CD4-positive, alpha-beta T cell (primary cell): ENCODE measurements around the gene IQSEC1. TPM values are rescaled to one million over a fixed set of nuclear protein-coding genes. Genes with fewer than 3 reads are reported as not detected.

ENCODE experiments used
- ATAC-seq: fragments of 200-7000 bp; cut with Tn5 transposase; one replicate; pipeline ENCODE4 v1.10.0; 2022; ENCODE audit warnings: mild to moderate bottlenecking; ENCODE audit not compliant: poor library complexity
- CTCF ChIA-PET: fragments of 350-600 bp; sonication (Branson Sonifier 250); formaldehyde crosslinking; loops from one replicate; lab custom pipeline; 2021; ENCODE audit warnings: antibody characterized with exemption, inconsistent platforms; lab: Charles Lee
- POLR2A ChIA-PET: fragments of 350-600 bp; sonication (Branson Sonifier 250); formaldehyde crosslinking; loops from one replicate; lab custom pipeline; 2021; ENCODE audit warnings: antibody characterized with exemption, inconsistent platforms; lab: Charles Lee
- DNase-seq, 14 experiments: peaks; one replicate each; pipeline ENCODE4 v3.0.0-alpha.2; 2013 to 2020; ENCODE audit warnings: mixed read lengths in 2 of 14
- H3K27ac ChIP-seq, 2 donors: one replicate each; pipeline versions ENCODE4 v1.5.1 to v1.7.0; 2013; ENCODE audit warnings: low read length in 2 of 2, low read depth in 1 of 2, mild to moderate bottlenecking in 1 of 2
- H3K27me3 ChIP-seq, 2 experiments: 1 replicate in 1 of 2; 2 replicates in 1 of 2; pipeline versions ENCODE4 v1.6.1 to v1.7.0; 2013; ENCODE audit warnings: low read length in 2 of 2, control low read depth in 1 of 2, mild to moderate bottlenecking in 1 of 2, moderate library complexity in 1 of 2; ENCODE audit not compliant: insufficient read depth in 2 of 2, control insufficient read depth in 1 of 2
- H3K36me3 ChIP-seq: one replicate; pipeline ENCODE4 v1.6.1; 2013; ENCODE audit warnings: low read length, control low read depth; ENCODE audit not compliant: insufficient read depth
- H3K4me1 ChIP-seq: one replicate; pipeline ENCODE4 v1.6.1; 2013; ENCODE audit warnings: low read length, control low read depth; ENCODE audit not compliant: insufficient read depth
- H3K4me3 ChIP-seq: one replicate; pipeline ENCODE4 v1.5.1; 2013; ENCODE audit warnings: mild to moderate bottlenecking, low read length, moderate library complexity
- H3K9me3 ChIP-seq, 2 experiments: 1 replicate in 1 of 2; 2 replicates in 1 of 2; pipeline versions ENCODE4 v1.6.1 to v1.7.0; 2013; ENCODE audit warnings: low read length in 2 of 2, mild to moderate bottlenecking in 2 of 2, control low read depth in 1 of 2, moderate library complexity in 1 of 2; ENCODE audit not compliant: control insufficient read depth in 1 of 2, insufficient read depth in 1 of 2
- H3K27ac Mint-ChIP-seq: one replicate; pipeline ENCODE4 v1.8.0; 2020; ENCODE audit warnings: mixed read lengths
- H3K27me3 Mint-ChIP-seq: one replicate; pipeline ENCODE4 v1.8.0; 2021; ENCODE audit warnings: mixed read lengths
- H3K36me3 Mint-ChIP-seq: one replicate; pipeline ENCODE4 v1.8.0; 2021; ENCODE audit warnings: low read depth, mixed read lengths
- H3K4me1 Mint-ChIP-seq: one replicate; pipeline ENCODE4 v1.8.0; 2021; ENCODE audit warnings: low read depth, mixed read lengths
- H3K4me3 Mint-ChIP-seq: one replicate; pipeline ENCODE4 v1.8.0; 2020; ENCODE audit warnings: mild to moderate bottlenecking, mixed read lengths
- H3K9me3 Mint-ChIP-seq: one replicate; pipeline ENCODE4 v1.8.0; 2020; ENCODE audit warnings: mixed read lengths
- intact Hi-C, 2 experiments: fragments of 100-400 bp; cut with DNase I in 1 of 2; cut with micrococcal nuclease in 1 of 2; formaldehyde crosslinking; loops; one replicate each; pipeline versions ENCODE4 v1.15.1 to v1.9.0; 2023 to 2025; cut with DNase I, micrococcal nuclease
- total RNA-seq, 174 experiments: library from RNA in 2 of 174; stranded (reverse) in 2 of 174; gene quantifications; one replicate each; pipeline ENCODE4 v1.2.3 and lab custom pipeline; 2021 to 2026
- TF ChIP-seq, protein P1 (sequence below): fragments of 200-600 bp; IDR thresholded peaks from one replicate; pipeline ENCODE4 v1.8.0; 2022; ENCODE audit warnings: antibody characterized with exemption, mild to moderate bottlenecking

IQSEC1 gene
- total RNA-seq, 2 experiments from 2014 or later = 102 to 108 TPM

DNA sequence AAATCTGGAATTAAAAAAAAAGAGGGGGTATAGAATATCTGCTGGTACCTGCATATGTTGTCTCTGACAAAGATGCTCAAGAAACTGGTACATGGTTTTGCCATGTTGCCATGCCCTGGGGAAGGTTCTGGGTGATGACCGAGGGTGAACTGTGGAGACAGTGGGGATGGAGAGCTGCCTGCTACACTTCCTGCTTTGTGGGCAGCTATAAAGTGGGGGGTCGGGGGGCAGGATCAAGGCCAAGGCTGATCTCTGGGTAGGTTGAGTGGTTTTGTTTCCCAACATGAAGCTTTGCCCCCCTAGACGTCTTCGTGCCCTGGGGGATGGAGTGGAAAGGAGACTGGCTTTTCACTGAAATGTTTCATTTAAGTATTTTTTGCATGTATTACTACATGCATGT is 74.6 kb downstream of the IQSEC1 start:
- Histone ChIP-seq H3K4me3 (no peak overlapping the region), H3K27me3 (no peaks in the 10 kb centered on the region), H3K9me3 (no peaks in the 10 kb centered on the region), H3K36me3 (peaks cover 46% of the 10 kb centered on the region), H3K27ac (peak overlapping the region in 1 of 2 donors; percentile 10), H3K4me1 (peaks cover 57% of the 10 kb centered on the region)
- ChIA-PET POLR2A (interaction anchor here (4.6 kb wide), 1 partner anchor 12 kb away, joined by 28 read pairs; no protein-coding TSS in a partner anchor), CTCF (no interaction called here)
- intact Hi-C loops = loop anchor here in 1 of 2 experiments (5.0 kb wide), 2 partner anchors 74 to 131 kb away; partner anchors contain the start of gene IQSEC1
- Mint-ChIP-seq H3K36me3 (peaks cover 81% of the 10 kb centered on the region), H3K27ac (peak overlapping the region; percentile 35), H3K27me3 (no peaks in the 10 kb centered on the region), H3K4me3 (no peak overlapping the region), H3K4me1 (peaks cover 81% of the 10 kb centered on the region), H3K9me3 (no peaks in the 10 kb centered on the region)
- no peak for ATAC-seq
- no peak for DNase-seq
- TF ChIP-seq, protein P1, sequence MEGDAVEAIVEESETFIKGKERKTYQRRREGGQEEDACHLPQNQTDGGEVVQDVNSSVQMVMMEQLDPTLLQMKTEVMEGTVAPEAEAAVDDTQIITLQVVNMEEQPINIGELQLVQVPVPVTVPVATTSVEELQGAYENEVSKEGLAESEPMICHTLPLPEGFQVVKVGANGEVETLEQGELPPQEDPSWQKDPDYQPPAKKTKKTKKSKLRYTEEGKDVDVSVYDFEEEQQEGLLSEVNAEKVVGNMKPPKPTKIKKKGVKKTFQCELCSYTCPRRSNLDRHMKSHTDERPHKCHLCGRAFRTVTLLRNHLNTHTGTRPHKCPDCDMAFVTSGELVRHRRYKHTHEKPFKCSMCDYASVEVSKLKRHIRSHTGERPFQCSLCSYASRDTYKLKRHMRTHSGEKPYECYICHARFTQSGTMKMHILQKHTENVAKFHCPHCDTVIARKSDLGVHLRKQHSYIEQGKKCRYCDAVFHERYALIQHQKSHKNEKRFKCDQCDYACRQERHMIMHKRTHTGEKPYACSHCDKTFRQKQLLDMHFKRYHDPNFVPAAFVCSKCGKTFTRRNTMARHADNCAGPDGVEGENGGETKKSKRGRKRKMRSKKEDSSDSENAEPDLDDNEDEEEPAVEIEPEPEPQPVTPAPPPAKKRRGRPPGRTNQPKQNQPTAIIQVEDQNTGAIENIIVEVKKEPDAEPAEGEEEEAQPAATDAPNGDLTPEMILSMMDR = no peak

DNA sequence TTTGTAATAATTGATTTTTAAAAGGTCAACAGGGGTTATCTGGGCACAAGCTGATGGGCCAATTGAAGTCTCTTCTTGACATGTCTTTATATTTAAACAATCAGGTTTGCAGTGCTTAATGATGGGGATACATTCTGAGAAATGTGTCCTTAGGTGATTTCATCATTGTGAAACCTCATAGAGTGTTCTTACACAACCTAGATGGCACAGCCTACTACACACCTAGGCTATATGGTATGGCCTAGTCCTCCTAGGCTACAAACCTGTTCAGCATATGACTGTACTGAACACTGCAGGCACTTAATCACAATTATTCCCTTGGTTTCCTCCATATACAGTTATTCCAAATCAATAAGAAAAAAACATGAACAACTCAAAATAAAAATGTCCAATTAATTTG is 75.8 kb downstream of the IQSEC1 start:
- Mint-ChIP-seq H3K27me3 (no peaks in the 10 kb centered on the region), H3K27ac (peak overlapping the region; percentile 93), H3K4me1 (peaks cover 74% of the 10 kb centered on the region), H3K4me3 (peak overlapping the region; percentile 56), H3K36me3 (peaks cover 69% of the 10 kb centered on the region), H3K9me3 (no peaks in the 10 kb centered on the region)
- intact Hi-C loops = loop anchor here in 1 of 2 experiments (5.0 kb wide), 2 partner anchors 75 to 130 kb away; partner anchors contain the start of gene IQSEC1
- H3K9me3 ChIP-seq = no peaks in the 10 kb centered on the region
- no peak for DNase-seq
- TF ChIP-seq, protein P1 = no peak
- H3K27me3 ChIP-seq = no peaks in the 10 kb centered on the region
- POLR2A ChIA-PET = interaction anchor here (4.6 kb wide), 1 partner anchor 13 kb away, joined by 28 read pairs; no protein-coding TSS in a partner anchor
- peaks cover 49% of the 10 kb centered on the region for H3K36me3 ChIP-seq
- ATAC-seq = no peak
- H3K27ac ChIP-seq = no peak overlapping the region
- no peak overlapping the region for H3K4me3 ChIP-seq
- H3K4me1 ChIP-seq = peaks cover 60% of the 10 kb centered on the region
- CTCF ChIA-PET = interaction anchor here (2.9 to 5.1 kb wide), 2 partner anchors 14 to 15 kb away, joined by 20 to 59 read pairs; no protein-coding TSS in a partner anchor

DNA sequence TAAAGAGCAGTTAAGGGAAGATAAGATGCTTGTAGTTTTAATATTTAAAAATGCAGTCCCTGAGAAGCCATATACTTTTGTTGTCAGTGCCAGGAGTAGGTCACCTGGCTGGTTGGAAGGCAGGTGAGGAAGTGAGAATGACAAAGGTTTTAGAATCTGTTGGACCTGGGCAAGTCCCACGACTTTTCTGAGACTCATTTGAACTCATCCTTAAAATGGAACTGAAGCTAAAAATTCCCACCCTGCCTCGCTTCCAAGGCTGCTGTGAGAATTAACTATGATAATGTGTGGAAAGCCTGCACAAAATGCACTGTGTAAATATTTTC is 77.1 kb downstream of the IQSEC1 start:
- ChIA-PET POLR2A (interaction anchor here (1.3 to 3.3 kb wide), 2 partner anchors 15 to 18 kb away, joined by 4 to 30 read pairs; no protein-coding TSS in a partner anchor), CTCF (interaction anchor here (0.8 to 5.1 kb wide), 5 partner anchors 10 to 128 kb away, joined by 3 to 59 read pairs (median 20); no protein-coding TSS in a partner anchor)
- H3K4me1 Mint-ChIP-seq = peaks cover 74% of the 10 kb centered on the region
- intact Hi-C loops = loop anchor here in 1 of 2 experiments (5.0 kb wide), 2 partner anchors 76 to 129 kb away; partner anchors contain the start of gene IQSEC1
- H3K4me1 ChIP-seq = peaks cover 60% of the 10 kb centered on the region
- no peak overlapping the region for H3K4me3 ChIP-seq
- H3K9me3 Mint-ChIP-seq = no peaks in the 10 kb centered on the region
- H3K27ac ChIP-seq = peak overlapping the region in 1 of 2 donors; percentile 60
- ATAC-seq (no peak), DNase-seq (no peak)
- H3K27ac Mint-ChIP-seq = peak overlapping the region; percentile 93
- peaks cover 59% of the 10 kb centered on the region for H3K36me3 Mint-ChIP-seq
- TF ChIP-seq, protein P1 = no peak
- no peaks in the 10 kb centered on the region for H3K9me3 ChIP-seq
- peak overlapping the region; percentile 69 for H3K4me3 Mint-ChIP-seq
- H3K27me3 ChIP-seq = no peaks in the 10 kb centered on the region
- peaks cover 49% of the 10 kb centered on the region for H3K36me3 ChIP-seq
- no peaks in the 10 kb centered on the region for H3K27me3 Mint-ChIP-seq
